ENCODE data around the gene GDF11.

Gene GDF11

DNA sequence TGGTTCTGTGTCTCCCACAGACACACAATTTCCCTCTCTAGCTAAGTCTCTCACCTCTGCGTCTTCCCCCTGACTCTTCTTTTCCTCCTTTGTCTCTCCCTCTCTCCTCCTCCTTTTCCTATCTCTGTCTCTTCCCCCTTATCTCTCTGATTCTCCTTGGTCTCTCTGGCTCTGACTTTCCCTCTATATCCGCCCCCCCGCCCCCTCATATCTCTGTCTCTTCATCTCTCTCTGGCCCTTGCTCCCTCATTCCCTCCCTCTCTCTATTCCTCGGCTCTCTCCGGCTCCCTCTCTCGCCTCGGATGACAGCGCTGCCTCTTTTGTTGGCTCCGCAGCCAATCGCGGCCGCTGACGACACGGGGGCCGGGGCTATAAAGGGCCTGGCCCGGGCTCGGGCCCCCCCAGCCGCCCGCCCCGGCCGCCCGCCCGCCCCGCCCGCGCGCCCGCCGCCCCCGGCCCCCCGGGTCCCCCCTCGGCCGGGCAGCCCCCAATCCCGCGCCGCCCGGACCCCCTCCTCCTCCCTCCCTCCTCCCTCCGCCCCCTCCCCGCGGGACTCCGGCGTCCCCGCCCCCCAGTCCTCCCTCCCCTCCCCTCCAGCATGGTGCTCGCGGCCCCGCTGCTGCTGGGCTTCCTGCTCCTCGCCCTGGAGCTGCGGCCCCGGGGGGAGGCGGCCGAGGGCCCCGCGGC, at the start of gene GDF11:
GDF11 (plus strand) TSS at position 404 of the 687 bp plus-strand sequence; CDS start at position 599, 195 bp downstream.
- Histone ChIP-seq H3K9me3 (no peaks in the 10 kb centered on the region), H3K4me2 (peak within 1 kb of the TSS; percentile 98), H3K27ac (peak within 1 kb of the TSS; percentile 83), H3K27me3 (no peaks in the 10 kb centered on the region), H3K36me3 (peaks cover 14% of the 10 kb centered on the region), H3K4me1 (peaks cover 35% of the 10 kb centered on the region), H4K20me1 (peaks cover 19% of the 10 kb centered on the region; the same call in 1 of the 2 replicates), H3K4me3 (peak within 1 kb of the TSS; percentile 92), H3K9ac (peak within 1 kb of the TSS; percentile 93)
- no peak for TF ChIP-seq Cebpa-rat (IDR thresholded peaks at IDR 0.05)

DNA sequence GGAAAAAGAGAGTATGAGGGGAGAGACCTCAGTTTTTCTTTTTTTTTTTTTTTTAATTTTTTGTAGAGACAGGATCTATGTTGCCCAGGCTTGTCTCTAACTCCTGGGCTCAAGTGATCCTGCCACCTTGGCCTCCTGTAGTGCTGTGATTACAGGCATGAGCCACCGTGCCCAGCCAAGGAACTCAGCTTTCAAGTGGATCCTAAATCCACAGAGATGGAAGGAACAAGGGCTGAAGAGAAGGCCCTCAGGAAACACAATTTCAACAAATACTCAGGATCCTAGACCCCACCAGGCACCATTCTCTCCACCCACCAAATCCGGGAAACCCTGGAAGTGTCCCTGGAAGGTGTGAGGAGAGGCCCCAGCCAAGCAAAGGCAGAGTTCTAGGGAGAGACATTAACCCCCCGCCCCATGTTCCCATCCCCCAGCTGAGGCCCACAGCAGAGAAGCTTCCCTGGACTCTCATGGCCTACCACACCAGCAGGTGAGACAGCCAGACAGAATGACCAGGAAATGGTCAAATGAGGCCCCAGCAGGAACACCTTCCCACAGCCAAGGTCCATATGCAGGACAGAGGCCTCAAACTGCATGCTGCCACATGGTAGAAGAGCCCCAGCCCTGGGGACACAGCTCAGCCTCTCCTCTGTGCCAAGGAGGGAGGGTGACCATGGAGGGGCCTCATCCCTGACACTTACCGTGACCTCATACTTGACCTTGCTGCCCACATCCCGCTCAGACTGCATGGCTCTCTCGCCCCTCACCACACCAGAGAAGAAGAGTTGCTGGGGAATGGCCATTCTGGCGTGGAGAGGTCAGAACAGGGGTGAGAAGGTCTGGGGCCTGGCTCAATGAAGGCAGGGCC, 49.4 kb upstream of the GDF11 start:
- Histone ChIP-seq H3K4me3 (no peak overlapping the region), H3K36me3 (no peaks in the 10 kb centered on the region), H3K9me3 (no peaks in the 10 kb centered on the region), H3K27me3 (no peaks in the 10 kb centered on the region), H4K20me1 (no peaks in the 10 kb centered on the region), H3K4me2 (no peak overlapping the region), H3K9ac (no peak overlapping the region), H3K27ac (no peak overlapping the region), H3K4me1 (no peaks in the 10 kb centered on the region)
- no peak for TF ChIP-seq Cebpa-rat (IDR thresholded peaks at IDR 0.05)

DNA sequence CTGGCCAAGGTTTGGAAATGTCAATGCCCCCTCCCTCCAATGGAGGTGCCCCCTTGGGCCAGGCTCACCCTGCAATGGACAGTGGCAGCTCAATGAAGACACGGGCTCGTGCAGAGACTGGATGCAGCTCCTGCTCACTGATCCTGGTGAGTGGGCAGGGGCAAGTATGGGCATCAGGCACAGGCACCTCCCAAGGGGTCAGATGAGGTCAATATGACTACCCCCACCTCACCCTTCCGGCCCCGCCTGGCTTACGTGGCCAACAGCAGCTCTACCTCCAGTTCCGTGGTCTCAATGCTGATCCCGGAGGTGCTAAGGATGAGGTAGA, 48.8 kb upstream of the GDF11 start:
- TF ChIP-seq Cebpa-rat (IDR thresholded peaks at IDR 0.05): no peak
- H3K36me3 ChIP-seq: no peaks in the 10 kb centered on the region
- no peaks in the 10 kb centered on the region for H3K27me3 ChIP-seq
- no peaks in the 10 kb centered on the region for H4K20me1 ChIP-seq
- H3K4me2 ChIP-seq: no peak overlapping the region
- no peak overlapping the region for H3K9ac ChIP-seq
- H3K27ac ChIP-seq: no peak overlapping the region
- no peaks in the 10 kb centered on the region for H3K9me3 ChIP-seq
- H3K4me3 ChIP-seq: no peak overlapping the region
- no peaks in the 10 kb centered on the region for H3K4me1 ChIP-seq

DNA sequence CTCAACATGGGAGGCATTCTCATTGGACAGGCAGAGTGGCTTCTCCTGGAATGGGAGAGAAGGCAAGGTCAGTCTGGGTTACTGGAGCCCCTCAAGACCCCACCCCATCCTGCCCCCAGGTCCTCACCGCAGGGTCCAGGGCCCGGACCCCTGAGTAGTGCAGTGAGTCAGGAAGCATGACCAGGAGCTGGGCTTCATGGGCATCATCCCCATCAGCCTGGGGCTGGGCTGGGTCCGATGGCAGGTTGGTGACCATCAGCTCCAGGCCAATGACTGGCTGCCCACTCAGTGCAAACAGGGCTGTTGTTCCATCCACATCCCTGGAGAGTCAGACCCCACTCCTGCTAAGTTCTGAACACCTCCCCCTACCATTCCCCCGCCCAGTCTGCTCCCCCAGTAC, 48.3 kb upstream of the GDF11 start:
- no peak overlapping the region for H3K27ac ChIP-seq
- H3K4me2 ChIP-seq: no peak overlapping the region
- no peaks in the 10 kb centered on the region for H3K9me3 ChIP-seq
- H4K20me1 ChIP-seq: no peaks in the 10 kb centered on the region
- no peak for TF ChIP-seq Cebpa-rat (IDR thresholded peaks at IDR 0.05)
- no peaks in the 10 kb centered on the region for H3K27me3 ChIP-seq
- no peak overlapping the region for H3K9ac ChIP-seq
- H3K4me3 ChIP-seq: no peak overlapping the region
- no peaks in the 10 kb centered on the region for H3K4me1 ChIP-seq
- H3K36me3 ChIP-seq: no peaks in the 10 kb centered on the region

DNA sequence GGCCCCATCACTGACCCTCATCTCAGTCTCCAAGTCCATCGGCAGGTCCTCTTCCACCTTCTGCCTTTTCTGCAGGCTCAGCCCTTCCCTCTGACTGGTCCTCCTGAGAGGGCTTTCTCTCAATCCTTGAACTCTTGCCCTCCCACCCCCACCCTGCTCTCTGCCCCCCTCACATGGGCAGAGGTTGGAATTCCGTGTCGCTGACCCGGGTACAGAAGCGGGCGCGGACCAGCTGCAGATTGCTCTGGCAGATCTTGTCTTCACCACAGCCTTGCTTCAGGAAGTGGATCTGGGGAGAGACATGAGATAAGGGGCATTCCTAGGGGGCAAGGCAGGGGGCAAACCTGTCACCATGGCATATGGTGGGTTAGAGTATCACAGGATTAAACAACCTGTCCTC, 47.6 kb upstream of the GDF11 start:
- H3K27ac ChIP-seq: no peak overlapping the region
- TF ChIP-seq Cebpa-rat (IDR thresholded peaks at IDR 0.05): no peak

DNA sequence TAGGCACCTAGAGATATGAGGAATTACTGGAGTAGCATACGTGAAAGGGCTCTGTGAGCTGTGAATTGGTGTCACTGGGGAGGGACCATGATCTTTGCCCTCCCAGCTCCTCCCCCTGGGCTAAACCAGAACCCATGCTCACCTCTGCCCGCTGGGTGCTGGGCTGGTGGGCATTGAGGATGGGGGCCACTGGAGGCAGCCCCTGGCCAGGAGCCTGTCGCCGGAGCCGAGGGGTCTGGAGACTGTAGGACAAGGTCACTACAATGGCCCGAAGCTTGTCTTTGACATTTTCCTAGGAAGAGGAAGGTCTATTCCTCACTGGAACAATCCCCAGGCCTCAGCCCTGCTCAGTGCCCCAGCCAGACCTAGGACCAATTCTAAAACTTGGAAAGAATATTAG, 46.8 kb upstream of the GDF11 start:
- Histone ChIP-seq H3K27ac (no peak overlapping the region), H3K9me3 (no peaks in the 10 kb centered on the region), H3K27me3 (no peaks in the 10 kb centered on the region), H3K36me3 (no peaks in the 10 kb centered on the region), H3K4me2 (no peak overlapping the region), H3K4me1 (no peaks in the 10 kb centered on the region), H4K20me1 (no peaks in the 10 kb centered on the region), H3K4me3 (no peak overlapping the region), H3K9ac (no peak overlapping the region)
- TF ChIP-seq Cebpa-rat (IDR thresholded peaks at IDR 0.05): no peak

More for the DNA sequence above, 47.6 kb upstream of the GDF11 start:
- H3K4me3 ChIP-seq: no peak overlapping the region
- H3K4me1 ChIP-seq: no peaks in the 10 kb centered on the region
- H3K36me3 ChIP-seq: no peaks in the 10 kb centered on the region
- H4K20me1 ChIP-seq: no peaks in the 10 kb centered on the region
- H3K9ac ChIP-seq: no peak overlapping the region
- H3K9me3 ChIP-seq: no peaks in the 10 kb centered on the region
- no peaks in the 10 kb centered on the region for H3K27me3 ChIP-seq
- no peak overlapping the region for H3K4me2 ChIP-seq

DNA sequence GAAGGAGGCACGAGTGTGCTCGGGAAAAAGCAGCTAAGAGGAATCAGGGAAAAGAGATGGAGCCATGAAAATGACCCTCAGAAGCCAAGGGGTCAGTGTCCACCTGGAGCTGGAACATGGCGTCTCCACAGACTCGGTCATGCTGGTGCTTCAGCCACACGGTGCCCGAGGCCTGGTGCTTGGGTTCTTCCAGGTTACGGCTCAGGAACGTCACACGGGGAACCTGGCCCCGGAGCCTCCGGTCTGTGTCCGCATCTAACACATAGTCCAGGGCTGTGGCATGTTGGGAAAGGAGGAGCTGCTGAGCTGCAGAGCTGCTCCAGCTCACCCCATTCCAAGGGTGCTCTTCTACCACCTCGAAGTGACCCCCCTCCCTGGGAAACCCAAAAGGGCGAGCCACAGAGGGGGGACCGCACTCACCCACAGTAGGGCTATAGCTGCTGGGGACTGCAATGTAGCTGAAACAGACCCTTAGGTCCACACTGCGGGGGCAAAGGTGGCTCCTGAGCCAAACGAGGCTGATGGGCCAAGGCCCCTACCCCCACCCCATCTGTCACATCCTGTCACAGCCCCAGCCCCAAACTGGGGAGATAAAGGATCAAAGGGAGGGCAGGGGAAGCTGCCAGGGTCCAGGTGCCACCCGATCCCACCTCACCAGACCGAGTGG, 46.0 kb upstream of the GDF11 start:
- no peak for TF ChIP-seq Cebpa-rat (IDR thresholded peaks at IDR 0.05)
- no peaks in the 10 kb centered on the region for H3K36me3 ChIP-seq
- no peak overlapping the region for H3K27ac ChIP-seq
- H3K4me3 ChIP-seq: no peak overlapping the region
- no peaks in the 10 kb centered on the region for H4K20me1 ChIP-seq
- H3K27me3 ChIP-seq: no peaks in the 10 kb centered on the region
- H3K9ac ChIP-seq: no peak overlapping the region
- no peak overlapping the region for H3K4me2 ChIP-seq
- H3K4me1 ChIP-seq: no peaks in the 10 kb centered on the region
- H3K9me3 ChIP-seq: no peaks in the 10 kb centered on the region

DNA sequence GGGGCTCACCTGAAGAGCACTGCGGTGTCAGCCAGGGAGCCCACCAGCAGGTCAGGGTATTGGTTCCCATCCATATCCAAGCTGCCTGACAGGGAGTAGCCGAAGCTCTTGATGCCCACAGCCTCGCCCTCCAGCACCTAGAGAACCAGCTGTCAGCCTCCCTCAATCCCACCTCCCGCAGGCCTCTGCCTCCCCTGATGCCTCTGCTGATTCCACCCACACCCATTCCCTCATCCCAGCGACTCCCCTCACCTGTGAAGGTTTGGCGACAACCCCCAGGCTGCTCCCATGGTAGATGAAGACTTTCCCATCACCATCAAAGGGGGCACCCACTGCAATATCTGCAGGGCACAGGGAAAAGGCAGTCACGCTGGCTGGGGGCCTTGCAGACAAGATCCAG, 45.2 kb upstream of the GDF11 start:
- Histone ChIP-seq H3K27me3 (no peaks in the 10 kb centered on the region), H4K20me1 (no peaks in the 10 kb centered on the region), H3K9ac (no peak overlapping the region), H3K36me3 (no peaks in the 10 kb centered on the region), H3K9me3 (no peaks in the 10 kb centered on the region), H3K4me3 (no peak overlapping the region), H3K4me1 (no peaks in the 10 kb centered on the region), H3K27ac (no peak overlapping the region), H3K4me2 (no peak overlapping the region)
- no peak for TF ChIP-seq Cebpa-rat (IDR thresholded peaks at IDR 0.05)

DNA sequence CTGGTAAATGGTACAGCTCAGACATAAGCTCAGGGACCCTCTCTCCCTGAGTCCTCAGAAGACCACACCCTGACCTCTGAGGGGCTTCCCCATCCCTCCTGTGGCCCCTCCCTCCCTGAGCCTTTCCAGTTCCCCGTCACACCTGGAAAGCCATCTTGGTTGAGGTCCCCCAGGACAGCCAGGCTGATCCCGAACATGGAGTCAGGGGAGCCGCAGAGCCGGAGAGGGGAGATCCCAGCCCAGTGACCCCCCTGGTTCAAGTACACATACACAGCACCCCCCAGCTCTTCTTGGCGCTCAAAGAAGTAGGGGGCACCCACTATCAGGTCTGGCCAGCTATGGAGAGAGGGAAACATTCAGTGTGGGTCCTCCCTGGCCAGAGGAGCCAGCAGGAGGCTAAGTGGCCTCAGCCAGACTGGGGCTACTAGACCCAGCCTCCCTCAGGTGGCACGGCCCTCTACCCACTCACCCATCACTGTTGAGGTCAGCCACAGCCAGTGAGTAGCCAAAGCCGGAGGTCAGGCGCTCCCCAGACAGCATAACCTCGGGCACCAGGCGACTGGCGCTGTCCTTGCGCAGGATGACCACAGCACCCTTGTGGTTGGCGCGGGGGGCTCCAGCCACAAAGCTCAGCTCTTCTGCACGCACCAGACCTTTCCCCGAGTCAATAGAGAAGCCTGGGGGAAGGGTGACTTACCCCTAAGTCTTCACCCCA, 44.5 kb upstream of the GDF11 start:
- no peaks in the 10 kb centered on the region for H3K36me3 ChIP-seq

More for the DNA sequence above, 44.5 kb upstream of the GDF11 start:
- Histone ChIP-seq H4K20me1 (no peaks in the 10 kb centered on the region), H3K4me3 (no peak overlapping the region), H3K9me3 (no peaks in the 10 kb centered on the region), H3K4me2 (no peak overlapping the region), H3K4me1 (no peaks in the 10 kb centered on the region), H3K27me3 (no peaks in the 10 kb centered on the region), H3K9ac (no peak overlapping the region), H3K27ac (no peak overlapping the region)
- TF ChIP-seq Cebpa-rat (IDR thresholded peaks at IDR 0.05): no peak
